ENCODE data around the gene C7orf25.

C7orf25 gene

DNA sequence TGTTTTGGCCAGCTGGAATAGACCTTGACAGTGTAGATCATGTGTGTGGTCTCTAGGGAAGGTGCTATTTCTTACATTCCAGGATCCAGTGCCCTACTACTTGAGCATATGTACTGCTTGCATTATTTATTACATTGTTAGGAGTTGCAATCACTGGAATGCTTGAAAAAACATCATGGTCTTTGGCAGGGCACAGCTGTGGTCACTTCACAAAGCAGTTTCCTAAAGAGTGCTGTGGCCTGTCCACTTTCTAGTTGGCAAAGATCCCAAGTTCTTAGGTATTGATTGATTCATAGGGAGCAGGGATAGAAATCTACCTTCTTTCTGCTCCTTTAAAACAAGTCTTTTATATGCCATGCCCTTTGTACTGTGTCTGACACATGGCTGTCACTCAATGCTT lies 4.6 kb downstream of the C7orf25 start:
- no peak for TF ChIP-seq CTCF (IDR thresholded peaks at IDR 0.05; ENCODE audit: control insufficient read depth, extremely low read depth, insufficient read depth)
- no peak for DNase-seq (ENCODE audit: low read depth)
- H3K4me3 ChIP-seq (ENCODE audit: low read depth, low read length): no peak overlapping the region

DNA sequence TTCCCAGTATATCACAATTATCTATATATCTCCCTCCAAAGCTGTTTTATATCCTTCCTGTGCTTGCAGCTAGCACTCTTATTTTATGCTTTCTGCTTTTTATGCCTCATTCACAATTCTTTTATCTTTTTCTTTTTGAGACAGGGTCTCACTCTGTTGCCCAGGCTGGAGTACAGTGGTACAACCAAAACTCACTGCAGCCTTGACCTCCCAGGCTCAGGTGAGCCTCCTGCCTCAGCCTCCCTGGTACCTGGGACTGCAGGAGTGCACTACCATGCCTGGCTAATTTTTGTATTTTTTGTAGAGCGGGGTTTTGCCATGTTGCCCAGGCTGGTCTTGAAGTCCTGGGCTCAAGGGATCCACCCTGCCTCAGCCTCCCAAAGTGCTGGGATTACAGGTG lies 5.7 kb downstream of the C7orf25 start:
- H3K4me3 ChIP-seq (ENCODE audit: low read depth, low read length): no peak overlapping the region
- DNase-seq (ENCODE audit: low read depth): no peak
- no peak for TF ChIP-seq CTCF (IDR thresholded peaks at IDR 0.05; ENCODE audit: control insufficient read depth, extremely low read depth, insufficient read depth)

DNA sequence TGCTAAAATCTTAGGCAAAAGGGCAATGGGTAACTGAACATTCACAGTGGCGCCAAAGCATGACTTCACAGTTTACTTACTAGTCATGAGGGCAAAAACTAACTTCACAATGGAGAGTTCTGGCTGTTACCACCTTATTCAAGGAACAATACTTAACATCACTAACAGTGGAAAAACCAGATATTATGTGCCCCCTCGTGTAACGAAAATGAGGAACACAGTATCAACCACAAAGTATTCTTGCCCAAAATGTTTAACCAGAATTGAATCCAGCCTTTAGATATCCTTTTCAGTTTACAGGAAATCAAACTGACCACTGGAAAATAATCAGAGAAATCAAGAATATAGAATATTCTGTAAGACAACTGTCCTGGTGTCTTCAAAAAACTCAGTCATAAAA lies 9.5 kb downstream of the C7orf25 start:
- no peak for TF ChIP-seq CTCF (IDR thresholded peaks at IDR 0.05; ENCODE audit: control insufficient read depth, extremely low read depth, insufficient read depth)
- no peak overlapping the region for H3K4me3 ChIP-seq (ENCODE audit: low read depth, low read length)
- no peak for DNase-seq (ENCODE audit: low read depth)

DNA sequence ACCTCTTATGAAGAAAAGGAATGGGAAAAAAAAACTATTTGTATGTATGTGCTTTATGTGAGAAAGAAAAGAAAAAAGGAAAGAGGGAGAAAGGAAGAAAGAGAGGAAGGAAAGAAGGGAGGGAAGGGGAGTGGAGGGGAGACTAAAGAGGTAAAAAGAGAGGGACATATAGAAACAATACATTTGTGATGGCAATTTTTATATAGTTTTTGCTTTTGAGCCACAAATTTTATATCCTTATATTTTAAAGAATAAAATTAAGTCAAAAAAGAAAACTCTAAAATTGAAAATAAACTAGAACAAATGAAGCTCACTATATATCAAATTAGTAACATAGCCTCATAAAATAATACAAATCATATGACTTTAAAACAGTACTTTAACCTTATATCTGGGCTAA lies 11.0 kb downstream of the C7orf25 start:
- DNase-seq (ENCODE audit: low read depth): no peak
- H3K4me3 ChIP-seq (ENCODE audit: low read depth, low read length): no peak overlapping the region
- no peak for TF ChIP-seq CTCF (IDR thresholded peaks at IDR 0.05; ENCODE audit: control insufficient read depth, extremely low read depth, insufficient read depth)

GRCh38 chr7:42893346-42894240 lies 18.3 kb downstream of the C7orf25 start:
- H3K4me3 ChIP-seq (ENCODE audit: low read depth, low read length): no peak overlapping the region
- no peak for DNase-seq (ENCODE audit: low read depth)
- TF ChIP-seq CTCF (IDR thresholded peaks at IDR 0.05; ENCODE audit: control insufficient read depth, extremely low read depth, insufficient read depth): no peak

- H3K4me3 ChIP-seq (ENCODE audit: low read depth, low read length): peak overlapping the region; percentile 40; the same call in 1 of the 2 replicates
- DNase-seq (ENCODE audit: low read depth): no peak
- TF ChIP-seq CTCF (IDR thresholded peaks at IDR 0.05; ENCODE audit: control insufficient read depth, extremely low read depth, insufficient read depth): no peak
Measured at GRCh38 chr7:42886893-42887505, 24.9 kb downstream of the C7orf25 start.
